ENCODE measurements around the gene COLEC11. TPM values are rescaled to one million over a fixed set of nuclear protein-coding genes. Genes with fewer than 3 reads are reported as not detected.

COLEC11 gene
- total RNA-seq, 2 experiments from 2014 or later, result 1.7 TPM; not detected in 1

DNA sequence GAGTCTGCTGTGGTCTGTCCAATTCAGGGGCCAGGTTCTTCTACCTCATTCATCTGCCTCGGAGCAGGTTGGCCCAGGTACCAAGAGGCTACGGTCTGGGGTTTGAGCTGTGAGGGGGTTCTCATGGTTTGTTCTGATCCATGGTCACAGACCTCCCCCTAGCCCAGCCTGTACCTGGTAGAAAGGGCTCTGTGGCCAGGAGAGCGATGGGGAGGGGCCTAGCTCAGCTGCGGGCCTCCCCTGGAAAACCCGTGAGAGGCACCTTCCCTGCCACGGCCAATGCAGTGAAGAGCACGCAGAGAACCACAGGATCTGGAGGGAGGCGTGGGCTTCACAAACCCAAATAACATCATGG, 43.5 kb downstream of the COLEC11 start:
- CTCF ChIA-PET (ENCODE audit: unreplicated experiment), result interaction anchor here (0.5 kb wide), 1 partner anchor 590 kb away, joined by 3 read pairs; no protein-coding TSS in a partner anchor
- Histone ChIP-seq H3K4me2 (ENCODE audit: low read length) (no peak overlapping the region), H3K36me3 (ENCODE audit: insufficient read depth, low read length) (no peaks in the 10 kb centered on the region), H3K79me2 (ENCODE audit: insufficient read depth, low read depth, low read length) (no peaks in the 10 kb centered on the region), H3K4me1 (ENCODE audit: insufficient read depth, low read length, poor library complexity, severe bottlenecking) (peaks cover 3% of the 10 kb centered on the region), H3K9me2 (ENCODE audit: insufficient read depth, low read length) (no peaks in the 10 kb centered on the region), H3K9me3 (ENCODE audit: low read length) (no peaks in the 10 kb centered on the region), H4K20me1 (ENCODE audit: insufficient read depth, low read length) (no peaks in the 10 kb centered on the region), H3K27ac (ENCODE audit: low read depth, low read length, poor library complexity, severe bottlenecking) (no peak overlapping the region), H3K4me3 (ENCODE audit: low read depth, low read length, poor library complexity, severe bottlenecking) (no peak overlapping the region), H2AFZ (ENCODE audit: low read length) (no peak overlapping the region)
- BruUV-seq (replicated peaks), result no TSS peak
- POLR2A ChIA-PET, result interaction anchor here (0.8 kb wide), 1 partner anchor 15 kb away, joined by 3 read pairs; no protein-coding TSS in a partner anchor
- intact Hi-C loops (cut with micrococcal nuclease; ENCODE audit: unreplicated experiment), result no loop called here
- no peak for DNase-seq (ENCODE audit: low spot score)
- TF ChIP-seq, protein P1, sequence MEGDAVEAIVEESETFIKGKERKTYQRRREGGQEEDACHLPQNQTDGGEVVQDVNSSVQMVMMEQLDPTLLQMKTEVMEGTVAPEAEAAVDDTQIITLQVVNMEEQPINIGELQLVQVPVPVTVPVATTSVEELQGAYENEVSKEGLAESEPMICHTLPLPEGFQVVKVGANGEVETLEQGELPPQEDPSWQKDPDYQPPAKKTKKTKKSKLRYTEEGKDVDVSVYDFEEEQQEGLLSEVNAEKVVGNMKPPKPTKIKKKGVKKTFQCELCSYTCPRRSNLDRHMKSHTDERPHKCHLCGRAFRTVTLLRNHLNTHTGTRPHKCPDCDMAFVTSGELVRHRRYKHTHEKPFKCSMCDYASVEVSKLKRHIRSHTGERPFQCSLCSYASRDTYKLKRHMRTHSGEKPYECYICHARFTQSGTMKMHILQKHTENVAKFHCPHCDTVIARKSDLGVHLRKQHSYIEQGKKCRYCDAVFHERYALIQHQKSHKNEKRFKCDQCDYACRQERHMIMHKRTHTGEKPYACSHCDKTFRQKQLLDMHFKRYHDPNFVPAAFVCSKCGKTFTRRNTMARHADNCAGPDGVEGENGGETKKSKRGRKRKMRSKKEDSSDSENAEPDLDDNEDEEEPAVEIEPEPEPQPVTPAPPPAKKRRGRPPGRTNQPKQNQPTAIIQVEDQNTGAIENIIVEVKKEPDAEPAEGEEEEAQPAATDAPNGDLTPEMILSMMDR (conservative IDR thresholded peaks at IDR 0.05; ENCODE audit: low read length), result no peak
- no peak for TF ChIP-seq EZH2phosphoT487 (IDR thresholded peaks at IDR 0.05; ENCODE audit: borderline replicate concordance, low read depth, low read length)

DNA sequence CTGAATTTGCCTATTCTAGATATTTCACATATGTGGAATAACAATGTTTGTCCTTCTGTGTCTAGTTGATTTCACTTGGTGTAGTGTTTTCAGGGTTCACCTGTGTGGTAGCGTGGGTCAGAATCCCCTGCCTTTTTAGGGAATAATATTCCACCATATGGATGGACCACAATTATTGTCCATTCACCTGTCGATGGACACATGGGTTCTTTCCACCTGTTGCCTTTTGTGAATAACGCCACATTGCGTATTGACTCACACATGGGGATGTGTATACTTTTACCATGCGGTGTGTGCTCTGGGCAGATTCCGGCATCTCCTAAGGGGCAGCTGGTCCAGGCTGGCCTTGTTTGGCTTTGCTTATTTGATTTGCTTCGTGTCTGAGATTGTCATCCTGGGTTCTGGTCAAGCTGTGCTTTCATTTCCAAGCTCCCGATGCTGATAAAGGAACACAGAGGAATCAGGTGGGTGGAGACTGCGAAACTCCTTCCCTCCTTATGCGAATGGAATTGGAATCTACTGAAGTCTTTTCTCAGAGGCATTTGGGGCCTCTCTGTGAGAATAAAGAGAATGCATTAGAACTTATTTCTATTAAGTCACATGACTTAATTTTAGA, 44.2 kb downstream of the COLEC11 start:
- Histone ChIP-seq H3K4me2 (ENCODE audit: low read length) (no peak overlapping the region), H3K9me3 (ENCODE audit: low read length) (no peaks in the 10 kb centered on the region), H3K79me2 (ENCODE audit: insufficient read depth, low read depth, low read length) (no peaks in the 10 kb centered on the region), H4K20me1 (ENCODE audit: insufficient read depth, low read length) (no peaks in the 10 kb centered on the region), H2AFZ (ENCODE audit: low read length) (no peak overlapping the region), H3K4me3 (ENCODE audit: low read depth, low read length, poor library complexity, severe bottlenecking) (no peak overlapping the region), H3K36me3 (ENCODE audit: insufficient read depth, low read length) (no peaks in the 10 kb centered on the region), H3K9me2 (ENCODE audit: insufficient read depth, low read length) (no peaks in the 10 kb centered on the region), H3K27ac (ENCODE audit: low read depth, low read length, poor library complexity, severe bottlenecking) (no peak overlapping the region), H3K4me1 (ENCODE audit: insufficient read depth, low read length, poor library complexity, severe bottlenecking) (peaks cover 3% of the 10 kb centered on the region)
- ChIA-PET POLR2A (interaction anchor here (1.4 kb wide), 1 partner anchor 29 kb away, joined by 4 read pairs; no protein-coding TSS in a partner anchor), CTCF (ENCODE audit: unreplicated experiment) (no interaction called here)
- no TSS peak for BruUV-seq (replicated peaks)
- TF ChIP-seq, protein P1 (conservative IDR thresholded peaks at IDR 0.05; ENCODE audit: low read length), result no peak
- TF ChIP-seq EZH2phosphoT487 (IDR thresholded peaks at IDR 0.05; ENCODE audit: borderline replicate concordance, low read depth, low read length), result no peak
- no peak for DNase-seq (ENCODE audit: low spot score)
- intact Hi-C loops (cut with micrococcal nuclease; ENCODE audit: unreplicated experiment), result no loop called here

DNA sequence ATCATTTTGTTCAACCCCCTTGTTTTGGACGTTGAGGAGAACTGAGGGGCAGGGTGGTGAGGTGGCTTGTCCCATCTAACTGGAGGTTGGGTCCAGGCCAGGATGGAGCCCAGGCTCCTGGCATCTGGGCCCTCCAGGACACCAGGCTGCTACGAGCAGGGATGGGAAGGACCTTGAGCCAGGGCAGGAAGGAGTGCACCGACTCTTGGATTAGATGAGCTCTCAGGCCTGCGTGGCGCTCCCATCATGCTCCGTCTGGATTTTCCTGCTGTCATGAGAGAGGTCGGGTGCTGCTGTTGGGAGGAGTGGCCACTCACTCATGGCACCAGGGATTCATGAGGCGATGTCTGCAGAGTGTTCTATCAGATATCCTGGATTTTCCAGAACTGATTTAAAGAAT, 44.7 kb downstream of the COLEC11 start:
- ChIA-PET POLR2A (interaction anchor here (1.4 kb wide), 1 partner anchor 30 kb away, joined by 4 read pairs; no protein-coding TSS in a partner anchor), CTCF (ENCODE audit: unreplicated experiment) (no interaction called here)
- intact Hi-C loops (cut with micrococcal nuclease; ENCODE audit: unreplicated experiment), result no loop called here
- Histone ChIP-seq H3K9me2 (ENCODE audit: insufficient read depth, low read length) (no peaks in the 10 kb centered on the region), H2AFZ (ENCODE audit: low read length) (no peak overlapping the region), H4K20me1 (ENCODE audit: insufficient read depth, low read length) (no peaks in the 10 kb centered on the region), H3K36me3 (ENCODE audit: insufficient read depth, low read length) (no peaks in the 10 kb centered on the region), H3K4me3 (ENCODE audit: low read depth, low read length, poor library complexity, severe bottlenecking) (no peak overlapping the region), H3K79me2 (ENCODE audit: insufficient read depth, low read depth, low read length) (no peaks in the 10 kb centered on the region), H3K27ac (ENCODE audit: low read depth, low read length, poor library complexity, severe bottlenecking) (no peak overlapping the region), H3K4me1 (ENCODE audit: insufficient read depth, low read length, poor library complexity, severe bottlenecking) (peaks cover 3% of the 10 kb centered on the region), H3K4me2 (ENCODE audit: low read length) (no peak overlapping the region), H3K9me3 (ENCODE audit: low read length) (no peaks in the 10 kb centered on the region)
- no peak for DNase-seq (ENCODE audit: low spot score)
- TF ChIP-seq EZH2phosphoT487 (IDR thresholded peaks at IDR 0.05; ENCODE audit: borderline replicate concordance, low read depth, low read length), result no peak
- TF ChIP-seq, protein P1 (conservative IDR thresholded peaks at IDR 0.05; ENCODE audit: low read length), result no peak
- no TSS peak for BruUV-seq (replicated peaks)

All from OCI-LY7 (cell line).